Measurements from ENCODE around the gene ZNF841.
"Not testable (repeated sequence)": the region's sequence is repeated elsewhere in the genome, so short reads cannot be mapped to it uniquely, and the experiment has no call there.

ZNF841 gene

GRCh38 chr19:52028780-52029123 lies 66.8 kb downstream of the ZNF841 start:
- Histone ChIP-seq H3K4me1 (peaks cover 20% of the 10 kb centered on the region), H3K36me3 (peaks cover 59% of the 10 kb centered on the region), H3K27me3 (no peaks in the 10 kb centered on the region), H3K9ac (peak overlapping the region; percentile 96), H4K20me1 (no peaks in the 10 kb centered on the region), H3K4me2 (peak overlapping the region; percentile 91), H3K27ac (peak overlapping the region; percentile 93), H3K9me3 (peaks cover 73% of the 10 kb centered on the region), H3K4me3 (peak overlapping the region; percentile 84)
- no peak for TF ChIP-seq Cebpa-rat (IDR thresholded peaks at IDR 0.05)

GRCh38 chr19:52028027-52028779 lies 67.4 kb downstream of the ZNF841 start, which contains the start of gene ZNF614:
ZNF614 (minus strand) TSS chr19:52028379; CDS start chr19:52025745, 2,634 bp downstream.
- Histone ChIP-seq H3K9ac (peak within 1 kb of the TSS; percentile 96), H3K27me3 (no peaks in the 10 kb centered on the region), H3K36me3 (peaks cover 59% of the 10 kb centered on the region), H3K4me3 (peak within 1 kb of the TSS; percentile 84), H4K20me1 (no peaks in the 10 kb centered on the region), H3K4me2 (peak within 1 kb of the TSS; percentile 91), H3K9me3 (peaks cover 73% of the 10 kb centered on the region), H3K27ac (peak within 1 kb of the TSS; percentile 93), H3K4me1 (peaks cover 20% of the 10 kb centered on the region)
- no peak for TF ChIP-seq Cebpa-rat (IDR thresholded peaks at IDR 0.05)

- H3K9ac ChIP-seq, H3K27me3 ChIP-seq, H4K20me1 ChIP-seq, H3K27ac ChIP-seq: not testable (repeated sequence)
- peaks cover 61% of the 10 kb centered on the region for H3K36me3 ChIP-seq
- peaks cover 73% of the 10 kb centered on the region for H3K9me3 ChIP-seq
- peak overlapping the region; percentile 84; the same call in 1 of the 2 replicates for H3K4me3 ChIP-seq
- H3K4me2 ChIP-seq: peak overlapping the region; percentile 91
- H3K4me1 ChIP-seq: peaks cover 20% of the 10 kb centered on the region
Measured at GRCh38 chr19:52026255-52026990, 69.1 kb downstream of the ZNF841 start.

GRCh38 chr19:52024478-52024877 lies 71.1 kb downstream of the ZNF841 start:
- H4K20me1 ChIP-seq, H3K4me2 ChIP-seq, H3K27ac ChIP-seq, H3K9ac ChIP-seq, H3K27me3 ChIP-seq: not testable (repeated sequence)
- H3K4me3 ChIP-seq: 0 out of 2 replicates have a peak overlapping the region, but pooled peaks have one; percentile 1
- H3K36me3 ChIP-seq: peaks cover 75% of the 10 kb centered on the region
- peaks cover 20% of the 10 kb centered on the region for H3K4me1 ChIP-seq
- H3K9me3 ChIP-seq: peaks cover 76% of the 10 kb centered on the region

- H3K4me2 ChIP-seq: no peak overlapping the region
Measured at GRCh38 chr19:52022193-52022592, 73.4 kb downstream of the ZNF841 start.

GRCh38 chr19:52020506-52020905 lies 75.1 kb downstream of the ZNF841 start:
- Histone ChIP-seq H3K4me3 (no peak overlapping the region), H3K4me2 (no peak overlapping the region), H3K9me3 (peaks cover 100% of the 10 kb centered on the region), H3K9ac (no peak overlapping the region), H3K36me3 (peaks cover 100% of the 10 kb centered on the region), H3K4me1 (no peaks in the 10 kb centered on the region), H3K27me3 (no peaks in the 10 kb centered on the region), H4K20me1 (no peaks in the 10 kb centered on the region), H3K27ac (no peak overlapping the region)
- no peak for TF ChIP-seq Cebpa-rat (IDR thresholded peaks at IDR 0.05)

More at GRCh38 chr19:52022193-52022592, 73.4 kb downstream of the ZNF841 start:
- H3K9me3 ChIP-seq: peaks cover 99% of the 10 kb centered on the region
- TF ChIP-seq Cebpa-rat (IDR thresholded peaks at IDR 0.05): no peak
- no peak overlapping the region for H3K4me3 ChIP-seq
- H4K20me1 ChIP-seq: no peaks in the 10 kb centered on the region
- H3K27me3 ChIP-seq: no peaks in the 10 kb centered on the region
- H3K9ac ChIP-seq: no peak overlapping the region
- H3K27ac ChIP-seq: no peak overlapping the region
- peaks cover 10% of the 10 kb centered on the region for H3K4me1 ChIP-seq
- peaks cover 97% of the 10 kb centered on the region for H3K36me3 ChIP-seq

All from BLaER1 (cell line).